Measurements from ENCODE around the gene FAM186B.
A peak's percentile ranks its signal among the peaks of the same experiment; 100 is the strongest.

FAM186B gene

DNA sequence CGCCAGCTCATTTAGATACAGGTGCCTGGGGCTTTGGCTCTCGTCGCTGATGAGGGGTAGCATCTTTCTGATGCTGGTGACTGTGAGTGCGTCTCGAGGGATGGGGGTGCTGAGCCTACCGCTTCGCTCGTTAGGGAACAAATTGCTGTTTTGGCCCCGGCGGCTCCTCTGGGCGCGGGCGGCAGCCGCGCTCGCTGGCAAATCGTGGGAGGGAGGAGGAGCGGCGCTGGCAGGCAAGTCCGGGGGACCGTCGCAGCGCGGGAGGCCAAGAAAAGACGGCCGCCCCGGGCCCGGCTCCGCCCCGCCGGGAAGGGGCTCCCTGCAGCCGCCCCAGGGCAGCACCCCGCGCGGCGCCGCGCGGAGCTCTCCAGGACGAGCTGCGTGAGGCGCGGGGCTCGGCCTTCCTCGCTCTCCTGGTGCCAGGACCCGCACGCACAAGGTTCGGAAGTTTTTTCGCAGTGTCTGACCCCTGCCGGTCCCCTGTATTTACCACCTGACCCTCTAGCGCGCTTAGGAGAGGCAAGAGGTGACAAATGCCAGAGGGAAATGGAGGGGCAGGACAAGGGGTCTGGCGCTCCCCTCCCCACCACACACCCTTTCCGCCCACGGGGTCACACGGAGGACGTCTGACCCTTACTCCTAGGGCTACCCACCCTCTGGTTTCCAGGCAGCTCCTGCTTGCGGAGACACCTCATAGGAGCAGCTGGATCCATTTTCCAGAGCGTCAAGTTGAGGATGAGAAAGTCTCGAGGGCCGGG lies 67.5 kb downstream of the FAM186B start:
- ChIA-PET POLR2A (interaction anchor here (0.7 to 1.3 kb wide), 3 partner anchors 16 to 187 kb away, joined by 3 to 7 read pairs (median 4); no protein-coding TSS in a partner anchor), CTCF (interaction anchor here (0.6 to 1.5 kb wide), 10 partner anchors 16 to 249 kb away, joined by 3 to 6 read pairs (median 4); partner anchors contain the start of gene TMBIM6)
- no peaks in the 10 kb centered on the region for H3K36me3 ChIP-seq (ENCODE audit: control insufficient read depth in 2 of 2, insufficient read depth in 1 of 2, low read length in 2 of 2)
- H3K9me3 ChIP-seq (ENCODE audit: control insufficient read depth, insufficient read depth, low read depth, low read length), result no peaks in the 10 kb centered on the region
- peak overlapping the region; percentile 1; the same call in 1 of the 2 replicates for H3K27ac ChIP-seq (ENCODE audit: extremely low read depth, low read depth, low read length)
- peak overlapping the region; percentile 30 for H3K4me3 ChIP-seq (ENCODE audit: low read depth, low read length)
- H3K4me1 ChIP-seq (ENCODE audit: control insufficient read depth, insufficient read depth, low read length), result peaks cover 2% of the 10 kb centered on the region; the same call in 1 of the 2 replicates
- TF ChIP-seq YY1 (tag by site-specific recombination; IDR thresholded peaks at IDR 0.05), result no peak
- TF ChIP-seq ZNF792 (tag by site-specific recombination; IDR thresholded peaks at IDR 0.05), result no peak
- TF ChIP-seq ZNF791 (tag by site-specific recombination; IDR thresholded peaks at IDR 0.05), result no peak
- TF ChIP-seq ZNF324 (tag by site-specific recombination; IDR thresholded peaks at IDR 0.05), result 0 out of 2 replicates have a peak, but pooled peaks have one; percentile 18
- no peak for TF ChIP-seq ZNF121 (tag by site-specific recombination; IDR thresholded peaks at IDR 0.05)
- TF ChIP-seq ZNF391 (tag by site-specific recombination; IDR thresholded peaks at IDR 0.05; ENCODE audit: borderline replicate concordance, low read depth), result no peak
- TF ChIP-seq BCL11A (tag by site-specific recombination; IDR thresholded peaks at IDR 0.05; ENCODE audit: low read depth), result no peak
- no peak for TF ChIP-seq ZNF23 (tag by site-specific recombination; IDR thresholded peaks at IDR 0.05; ENCODE audit: borderline replicate concordance)
- TF ChIP-seq, protein P1, sequence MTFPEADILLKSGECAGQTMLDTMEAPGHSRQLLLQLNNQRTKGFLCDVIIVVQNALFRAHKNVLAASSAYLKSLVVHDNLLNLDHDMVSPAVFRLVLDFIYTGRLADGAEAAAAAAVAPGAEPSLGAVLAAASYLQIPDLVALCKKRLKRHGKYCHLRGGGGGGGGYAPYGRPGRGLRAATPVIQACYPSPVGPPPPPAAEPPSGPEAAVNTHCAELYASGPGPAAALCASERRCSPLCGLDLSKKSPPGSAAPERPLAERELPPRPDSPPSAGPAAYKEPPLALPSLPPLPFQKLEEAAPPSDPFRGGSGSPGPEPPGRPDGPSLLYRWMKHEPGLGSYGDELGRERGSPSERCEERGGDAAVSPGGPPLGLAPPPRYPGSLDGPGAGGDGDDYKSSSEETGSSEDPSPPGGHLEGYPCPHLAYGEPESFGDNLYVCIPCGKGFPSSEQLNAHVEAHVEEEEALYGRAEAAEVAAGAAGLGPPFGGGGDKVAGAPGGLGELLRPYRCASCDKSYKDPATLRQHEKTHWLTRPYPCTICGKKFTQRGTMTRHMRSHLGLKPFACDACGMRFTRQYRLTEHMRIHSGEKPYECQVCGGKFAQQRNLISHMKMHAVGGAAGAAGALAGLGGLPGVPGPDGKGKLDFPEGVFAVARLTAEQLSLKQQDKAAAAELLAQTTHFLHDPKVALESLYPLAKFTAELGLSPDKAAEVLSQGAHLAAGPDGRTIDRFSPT (tag by site-specific recombination; IDR thresholded peaks at IDR 0.05), result no peak
- TF ChIP-seq SP2 (tag by site-specific recombination; IDR thresholded peaks at IDR 0.05), result no peak
- TF ChIP-seq ZNF214 (tag by site-specific recombination; IDR thresholded peaks at IDR 0.05; ENCODE audit: borderline replicate concordance), result no peak
- TF ChIP-seq ZNF48 (tag by site-specific recombination; IDR thresholded peaks at IDR 0.05), result no peak
- TF ChIP-seq BCL11B (tag by site-specific recombination; IDR thresholded peaks at IDR 0.05; ENCODE audit: low read depth), result no peak
- TF ChIP-seq, protein P2, sequence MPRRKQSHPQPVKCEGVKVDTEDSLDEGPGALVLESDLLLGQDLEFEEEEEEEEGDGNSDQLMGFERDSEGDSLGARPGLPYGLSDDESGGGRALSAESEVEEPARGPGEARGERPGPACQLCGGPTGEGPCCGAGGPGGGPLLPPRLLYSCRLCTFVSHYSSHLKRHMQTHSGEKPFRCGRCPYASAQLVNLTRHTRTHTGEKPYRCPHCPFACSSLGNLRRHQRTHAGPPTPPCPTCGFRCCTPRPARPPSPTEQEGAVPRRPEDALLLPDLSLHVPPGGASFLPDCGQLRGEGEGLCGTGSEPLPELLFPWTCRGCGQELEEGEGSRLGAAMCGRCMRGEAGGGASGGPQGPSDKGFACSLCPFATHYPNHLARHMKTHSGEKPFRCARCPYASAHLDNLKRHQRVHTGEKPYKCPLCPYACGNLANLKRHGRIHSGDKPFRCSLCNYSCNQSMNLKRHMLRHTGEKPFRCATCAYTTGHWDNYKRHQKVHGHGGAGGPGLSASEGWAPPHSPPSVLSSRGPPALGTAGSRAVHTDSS (tag by site-specific recombination; IDR thresholded peaks at IDR 0.05), result no peak
- TF ChIP-seq ZNF335 (tag by site-specific recombination; conservative IDR thresholded peaks at IDR 0.05), result peak; percentile 86
- no peak for TF ChIP-seq ZSCAN30 (tag by site-specific recombination; IDR thresholded peaks at IDR 0.05)
- no peak for TF ChIP-seq ZNF654 (tag by site-specific recombination; IDR thresholded peaks at IDR 0.05; ENCODE audit: low read depth)
- no peak for TF ChIP-seq ZNF521 (tag by site-specific recombination; IDR thresholded peaks at IDR 0.05)
- TF ChIP-seq ZNF747 (tag by site-specific recombination; IDR thresholded peaks at IDR 0.05), result no peak
- no peak for TF ChIP-seq ZNF416 (tag by site-specific recombination; IDR thresholded peaks at IDR 0.05)
- no peak for TF ChIP-seq ZNF660 (tag by site-specific recombination; IDR thresholded peaks at IDR 0.05)
- TF ChIP-seq, protein P3, sequence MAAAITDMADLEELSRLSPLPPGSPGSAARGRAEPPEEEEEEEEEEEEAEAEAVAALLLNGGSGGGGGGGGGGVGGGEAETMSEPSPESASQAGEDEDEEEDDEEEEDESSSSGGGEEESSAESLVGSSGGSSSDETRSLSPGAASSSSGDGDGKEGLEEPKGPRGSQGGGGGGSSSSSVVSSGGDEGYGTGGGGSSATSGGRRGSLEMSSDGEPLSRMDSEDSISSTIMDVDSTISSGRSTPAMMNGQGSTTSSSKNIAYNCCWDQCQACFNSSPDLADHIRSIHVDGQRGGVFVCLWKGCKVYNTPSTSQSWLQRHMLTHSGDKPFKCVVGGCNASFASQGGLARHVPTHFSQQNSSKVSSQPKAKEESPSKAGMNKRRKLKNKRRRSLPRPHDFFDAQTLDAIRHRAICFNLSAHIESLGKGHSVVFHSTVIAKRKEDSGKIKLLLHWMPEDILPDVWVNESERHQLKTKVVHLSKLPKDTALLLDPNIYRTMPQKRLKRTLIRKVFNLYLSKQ (tag by site-specific recombination; IDR thresholded peaks at IDR 0.05; ENCODE audit: borderline replicate concordance), result no peak
- TF ChIP-seq KLF10 (tag by site-specific recombination; IDR thresholded peaks at IDR 0.05), result no peak
- TF ChIP-seq, protein P4, sequence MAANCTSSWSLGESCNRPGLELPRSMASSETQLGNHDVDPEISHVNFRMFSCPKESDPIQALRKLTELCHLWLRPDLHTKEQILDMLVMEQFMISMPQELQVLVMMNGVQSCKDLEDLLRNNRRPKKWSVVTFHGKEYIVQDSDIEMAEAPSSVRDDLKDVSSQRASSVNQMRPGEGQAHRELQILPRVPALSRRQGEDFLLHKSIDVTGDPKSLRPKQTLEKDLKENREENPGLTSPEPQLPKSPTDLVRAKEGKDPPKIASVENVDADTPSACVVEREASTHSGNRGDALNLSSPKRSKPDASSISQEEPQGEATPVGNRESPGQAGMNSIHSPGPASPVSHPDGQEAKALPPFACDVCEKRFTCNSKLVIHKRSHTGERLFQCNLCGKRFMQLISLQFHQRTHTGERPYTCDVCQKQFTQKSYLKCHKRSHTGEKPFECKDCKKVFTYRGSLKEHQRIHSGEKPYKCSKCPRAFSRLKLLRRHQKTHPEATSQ (tag by site-specific recombination; IDR thresholded peaks at IDR 0.05), result no peak
- TF ChIP-seq ZNF266 (tag by site-specific recombination; IDR thresholded peaks at IDR 0.05; ENCODE audit: low read depth), result no peak
- no peak for TF ChIP-seq OSR2 (tag by site-specific recombination; IDR thresholded peaks at IDR 0.05)
- TF ChIP-seq GLIS1 (tag by site-specific recombination; IDR thresholded peaks at IDR 0.05), result peak; percentile 91
- TF ChIP-seq, protein P5, sequence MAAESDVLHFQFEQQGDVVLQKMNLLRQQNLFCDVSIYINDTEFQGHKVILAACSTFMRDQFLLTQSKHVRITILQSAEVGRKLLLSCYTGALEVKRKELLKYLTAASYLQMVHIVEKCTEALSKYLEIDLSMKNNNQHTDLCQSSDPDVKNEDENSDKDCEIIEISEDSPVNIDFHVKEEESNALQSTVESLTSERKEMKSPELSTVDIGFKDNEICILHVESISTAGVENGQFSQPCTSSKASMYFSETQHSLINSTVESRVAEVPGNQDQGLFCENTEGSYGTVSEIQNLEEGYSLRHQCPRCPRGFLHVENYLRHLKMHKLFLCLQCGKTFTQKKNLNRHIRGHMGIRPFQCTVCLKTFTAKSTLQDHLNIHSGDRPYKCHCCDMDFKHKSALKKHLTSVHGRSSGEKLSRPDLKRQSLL (tag by site-specific recombination; IDR thresholded peaks at IDR 0.05), result no peak

All from HEK293 (cell line).